ENCODE measurements around the gene MLXIP.

- TF ChIP-seq CTCF (IDR thresholded peaks at IDR 0.05; ENCODE audit: poor library complexity, severe bottlenecking) (no peak), EZH2 (IDR thresholded peaks at IDR 0.05; ENCODE audit: borderline replicate concordance, insufficient read depth, low read length, poor library complexity, severe bottlenecking) (no peak), RAD21 (conservative IDR thresholded peaks at IDR 0.05) (no peak), SMC3 (conservative IDR thresholded peaks at IDR 0.05; ENCODE audit: poor library complexity) (no peak), POLR2AphosphoS5 (IDR thresholded peaks at IDR 0.05) (no peak)
These were observed 26.3 kb downstream of the MLXIP start for GRCh38 chr12:122104844-122105243.

Measured in neural cell (in vitro differentiated cells).